Mesothelial cell of epicardium (in vitro differentiated cells): ENCODE data around the gene MEP1A. TPM values are rescaled to one million over a fixed set of nuclear protein-coding genes. Genes with fewer than 3 reads are reported as not detected.
"Not testable (repeated sequence)": the region's sequence is repeated elsewhere in the genome, so short reads cannot be mapped to it uniquely, and the experiment has no call there.

Source experiments
- DNase-seq, 2 experiments: peaks; one replicate each; pipeline ENCODE4 v3.0.0; 2021; ENCODE audit warnings: low spot score in 2 of 2; ENCODE audit not compliant: unreplicated experiment in 2 of 2
- H3K27ac Mint-ChIP-seq: 2 replicates; pipeline ENCODE4 v1.8.0; 2021; ENCODE audit warnings: mixed read lengths
- H3K27me3 Mint-ChIP-seq: 2 replicates; pipeline ENCODE4 v1.8.0; 2021; ENCODE audit warnings: low read depth, mixed read lengths
- H3K36me3 Mint-ChIP-seq: 2 replicates; pipeline ENCODE4 v1.8.0; 2021; ENCODE audit warnings: mixed read lengths
- H3K4me1 Mint-ChIP-seq: 2 replicates; pipeline ENCODE4 v1.8.0; 2021; ENCODE audit warnings: mixed read lengths
- H3K4me3 Mint-ChIP-seq: 2 replicates; pipeline ENCODE4 v1.8.0; 2021; ENCODE audit warnings: mild to moderate bottlenecking, moderate library complexity, mixed read lengths
- H3K9me3 Mint-ChIP-seq: 2 replicates; pipeline ENCODE4 v1.8.0; 2021; ENCODE audit warnings: mixed read lengths
- total RNA-seq: library from RNA; stranded (reverse); gene quantifications from 3 replicates; pipeline ENCODE4 v1.2.1, GENCODE V29; 2021
- TF ChIP-seq, protein P1 (sequence below): fragments of 200-600 bp; sonication (generic); IDR thresholded peaks from one replicate; pipeline ENCODE4 v1.5.0; 2021; ENCODE audit warnings: antibody characterized with exemption; ENCODE audit not compliant: unreplicated experiment

Gene MEP1A
- total RNA-seq, 1 donor from 2014 or later, result not detected

DNA sequence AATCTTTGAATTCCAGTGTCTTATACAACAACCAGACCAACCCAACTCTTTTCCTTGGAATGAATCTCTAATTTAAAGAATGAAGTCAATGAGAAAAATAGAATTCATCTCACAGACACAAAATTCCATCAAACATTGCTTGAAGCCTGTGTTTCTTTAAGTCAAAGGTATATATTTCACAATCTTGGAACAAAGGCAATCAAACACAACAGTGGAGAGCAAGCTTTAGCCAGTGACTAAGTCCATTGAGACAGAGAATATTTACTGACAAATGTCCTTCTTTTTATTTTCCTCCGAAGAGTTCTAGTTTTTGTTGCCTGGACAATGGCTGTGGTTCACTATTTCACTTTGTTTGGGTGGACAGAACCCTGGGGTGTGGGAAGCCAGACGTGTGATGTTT is 35.8 kb downstream of the MEP1A start:
- Mint-ChIP-seq H3K4me1 (peaks cover 2% of the 10 kb centered on the region), H3K27me3 (peaks cover 10% of the 10 kb centered on the region), H3K9me3 (no peaks in the 10 kb centered on the region), H3K4me3 (no peak overlapping the region), H3K27ac (no peak overlapping the region), H3K36me3 (no peaks in the 10 kb centered on the region)
- TF ChIP-seq, protein P1, sequence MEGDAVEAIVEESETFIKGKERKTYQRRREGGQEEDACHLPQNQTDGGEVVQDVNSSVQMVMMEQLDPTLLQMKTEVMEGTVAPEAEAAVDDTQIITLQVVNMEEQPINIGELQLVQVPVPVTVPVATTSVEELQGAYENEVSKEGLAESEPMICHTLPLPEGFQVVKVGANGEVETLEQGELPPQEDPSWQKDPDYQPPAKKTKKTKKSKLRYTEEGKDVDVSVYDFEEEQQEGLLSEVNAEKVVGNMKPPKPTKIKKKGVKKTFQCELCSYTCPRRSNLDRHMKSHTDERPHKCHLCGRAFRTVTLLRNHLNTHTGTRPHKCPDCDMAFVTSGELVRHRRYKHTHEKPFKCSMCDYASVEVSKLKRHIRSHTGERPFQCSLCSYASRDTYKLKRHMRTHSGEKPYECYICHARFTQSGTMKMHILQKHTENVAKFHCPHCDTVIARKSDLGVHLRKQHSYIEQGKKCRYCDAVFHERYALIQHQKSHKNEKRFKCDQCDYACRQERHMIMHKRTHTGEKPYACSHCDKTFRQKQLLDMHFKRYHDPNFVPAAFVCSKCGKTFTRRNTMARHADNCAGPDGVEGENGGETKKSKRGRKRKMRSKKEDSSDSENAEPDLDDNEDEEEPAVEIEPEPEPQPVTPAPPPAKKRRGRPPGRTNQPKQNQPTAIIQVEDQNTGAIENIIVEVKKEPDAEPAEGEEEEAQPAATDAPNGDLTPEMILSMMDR, result no peak
- no peak for DNase-seq

DNA sequence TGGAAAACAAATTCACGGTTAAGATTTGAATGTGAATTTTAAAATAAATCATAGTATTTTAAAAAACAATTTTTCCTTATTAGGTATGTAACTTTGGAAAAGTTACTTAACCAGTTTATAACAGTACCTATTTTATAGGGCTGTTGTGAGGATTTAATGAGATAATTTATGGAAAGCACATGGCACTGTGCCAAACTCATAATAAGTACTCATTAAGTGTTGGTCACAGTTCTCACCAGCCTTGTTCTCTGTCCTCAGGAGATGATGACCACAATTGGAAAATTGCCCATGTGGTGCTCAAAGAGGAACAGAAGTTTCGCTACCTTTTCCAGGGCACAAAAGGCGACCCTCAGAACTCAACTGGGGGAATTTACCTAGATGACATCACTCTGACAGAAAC is 39.6 kb downstream of the MEP1A start:
- TF ChIP-seq, protein P1, result no peak
- Mint-ChIP-seq H3K27me3 (peaks cover 8% of the 10 kb centered on the region), H3K4me3 (no peak overlapping the region), H3K4me1 (peaks cover 2% of the 10 kb centered on the region), H3K27ac (no peak overlapping the region), H3K36me3 (no peaks in the 10 kb centered on the region), H3K9me3 (no peaks in the 10 kb centered on the region)
- no peak for DNase-seq

DNA sequence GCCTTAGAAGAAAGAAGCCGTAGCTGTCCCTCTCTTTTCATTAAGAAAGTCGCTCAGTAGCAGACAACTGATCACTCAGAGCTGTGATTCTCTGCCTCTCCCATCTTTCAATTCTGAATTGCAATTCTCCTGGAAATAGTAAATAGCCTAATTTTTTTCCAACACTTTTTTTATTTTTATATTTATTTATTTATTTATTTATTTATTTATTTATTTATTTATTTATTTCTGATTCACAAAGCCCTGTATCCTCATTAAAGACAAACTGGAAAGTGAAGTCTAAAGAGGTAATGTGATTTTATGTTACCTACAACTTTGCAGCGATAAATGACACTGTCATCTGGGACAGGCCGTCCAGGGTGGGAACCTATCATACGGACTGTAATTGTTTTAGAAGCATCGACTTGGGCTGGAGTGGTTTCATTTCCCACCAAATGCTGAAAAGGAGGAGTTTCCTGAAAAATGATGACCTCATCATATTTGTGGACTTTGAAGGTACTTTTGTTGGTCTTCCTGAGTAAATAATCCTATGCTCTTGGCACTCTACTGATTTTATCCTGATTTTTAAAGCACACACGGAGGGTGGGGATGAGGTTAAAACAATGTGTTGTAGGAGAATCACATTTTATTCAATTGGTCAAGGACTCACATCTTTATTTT is 41.2 kb downstream of the MEP1A start:
- not testable (repeated sequence) for H3K4me1 Mint-ChIP-seq, H3K4me3 Mint-ChIP-seq, H3K27ac Mint-ChIP-seq, H3K9me3 Mint-ChIP-seq, DNase-seq, H3K36me3 Mint-ChIP-seq, H3K27me3 Mint-ChIP-seq

DNA sequence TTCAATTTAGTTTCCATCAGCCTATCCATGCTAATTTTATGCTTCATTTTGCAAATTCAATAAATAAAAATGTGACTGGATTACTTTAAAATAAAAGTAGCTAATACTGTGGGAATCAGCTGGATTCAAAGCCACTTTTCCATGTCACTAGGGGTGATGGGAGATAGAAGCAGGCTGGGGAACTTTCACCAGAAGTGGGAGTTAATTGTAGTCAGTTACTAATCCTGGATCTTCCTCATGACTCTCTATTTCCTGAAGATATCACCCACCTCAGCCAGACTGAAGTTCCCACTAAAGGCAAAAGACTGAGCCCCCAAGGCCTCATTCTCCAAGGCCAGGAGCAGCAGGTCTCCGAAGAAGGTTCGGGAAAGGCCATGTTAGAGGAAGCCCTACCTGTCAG is 41.8 kb downstream of the MEP1A start:
- H3K9me3 Mint-ChIP-seq, H3K4me3 Mint-ChIP-seq, H3K27ac Mint-ChIP-seq, H3K27me3 Mint-ChIP-seq, H3K36me3 Mint-ChIP-seq, DNase-seq, H3K4me1 Mint-ChIP-seq: not testable (repeated sequence)

DNA sequence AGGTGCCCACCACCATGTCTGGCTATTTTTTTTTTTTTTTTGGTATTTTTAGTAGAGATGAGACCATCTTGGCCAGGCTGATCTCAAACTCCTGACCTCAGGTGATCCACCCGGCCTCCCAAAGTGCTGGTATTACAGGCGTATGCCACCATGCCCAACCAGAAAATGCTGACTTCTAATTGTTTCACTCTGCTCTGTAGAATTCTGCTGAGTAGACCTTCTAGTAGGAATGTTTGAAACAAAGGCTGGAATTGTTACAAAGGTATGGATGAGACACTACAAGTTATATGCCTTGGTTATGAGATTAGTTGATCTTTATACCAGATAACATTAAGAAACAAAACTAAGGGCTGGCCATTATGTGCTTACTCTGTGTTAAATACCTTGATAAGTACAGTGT is 44.8 kb downstream of the MEP1A start:
- Mint-ChIP-seq H3K4me1 (no peaks in the 10 kb centered on the region), H3K4me3 (no peak overlapping the region), H3K27me3 (no peaks in the 10 kb centered on the region), H3K9me3 (peaks cover 26% of the 10 kb centered on the region), H3K36me3 (peaks cover 3% of the 10 kb centered on the region), H3K27ac (no peak overlapping the region)
- DNase-seq, result no peak
- TF ChIP-seq, protein P1, result no peak

DNA sequence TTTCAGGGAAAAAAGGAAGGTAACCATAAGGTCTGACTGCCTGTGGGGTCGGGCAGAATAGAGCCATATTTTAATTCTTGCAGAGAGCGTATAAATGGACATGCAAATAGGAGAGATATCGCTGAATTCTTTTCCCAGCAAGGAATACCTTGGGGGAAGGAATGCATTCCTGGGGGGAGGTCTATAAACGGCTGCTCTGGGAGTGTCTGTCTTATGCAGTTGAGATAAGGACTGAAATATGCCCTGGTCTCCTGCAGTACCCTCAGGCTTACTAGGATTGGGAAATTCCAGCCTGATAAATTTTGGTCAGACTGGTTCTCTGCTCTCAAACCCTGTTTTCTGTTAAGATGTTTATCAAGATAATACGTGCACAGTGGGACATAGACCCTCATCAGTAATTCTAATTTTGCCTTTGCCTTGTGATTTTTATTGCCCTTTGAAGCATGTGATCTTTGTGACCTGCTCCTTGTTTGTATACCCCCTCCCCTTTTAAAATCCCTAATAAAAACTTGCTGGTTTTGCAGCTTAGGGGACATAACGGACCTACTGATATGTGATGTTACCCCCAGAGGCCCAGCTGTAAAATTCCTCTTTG is 49.2 kb downstream of the MEP1A start:
- H3K4me3 Mint-ChIP-seq, H3K4me1 Mint-ChIP-seq, H3K27ac Mint-ChIP-seq, DNase-seq, H3K36me3 Mint-ChIP-seq, H3K27me3 Mint-ChIP-seq: not testable (repeated sequence)
- peaks cover 28% of the 10 kb centered on the region for H3K9me3 Mint-ChIP-seq

DNA sequence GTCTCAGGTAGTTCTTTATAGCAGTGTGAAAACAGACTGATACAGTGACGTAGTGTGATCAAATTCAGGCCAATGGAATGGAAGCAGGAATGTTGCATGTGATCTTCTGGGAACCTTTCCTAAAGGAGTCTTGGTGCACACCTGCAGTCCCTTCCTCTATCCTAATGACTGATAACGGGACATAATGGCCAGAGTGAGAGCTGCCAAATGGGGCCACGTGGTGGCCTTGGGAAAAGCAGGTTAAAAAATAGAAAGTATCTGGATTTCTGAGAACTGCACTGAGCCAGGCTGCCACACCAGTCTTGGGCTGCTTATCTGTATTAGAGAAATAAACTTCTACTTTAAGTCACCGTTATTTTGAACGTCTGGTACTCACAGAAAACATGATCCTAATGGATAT is 51.9 kb downstream of the MEP1A start:
- H3K27ac Mint-ChIP-seq, result no peak overlapping the region
- peaks cover 25% of the 10 kb centered on the region for H3K9me3 Mint-ChIP-seq
- peaks cover 3% of the 10 kb centered on the region for H3K36me3 Mint-ChIP-seq
- TF ChIP-seq, protein P1, result no peak
- no peak for DNase-seq
- H3K4me1 Mint-ChIP-seq, result peaks cover 9% of the 10 kb centered on the region
- H3K4me3 Mint-ChIP-seq, result no peak overlapping the region
- peaks cover 6% of the 10 kb centered on the region for H3K27me3 Mint-ChIP-seq
